Measurements from ENCODE around the gene TRIM31.

Gene TRIM31

DNA sequence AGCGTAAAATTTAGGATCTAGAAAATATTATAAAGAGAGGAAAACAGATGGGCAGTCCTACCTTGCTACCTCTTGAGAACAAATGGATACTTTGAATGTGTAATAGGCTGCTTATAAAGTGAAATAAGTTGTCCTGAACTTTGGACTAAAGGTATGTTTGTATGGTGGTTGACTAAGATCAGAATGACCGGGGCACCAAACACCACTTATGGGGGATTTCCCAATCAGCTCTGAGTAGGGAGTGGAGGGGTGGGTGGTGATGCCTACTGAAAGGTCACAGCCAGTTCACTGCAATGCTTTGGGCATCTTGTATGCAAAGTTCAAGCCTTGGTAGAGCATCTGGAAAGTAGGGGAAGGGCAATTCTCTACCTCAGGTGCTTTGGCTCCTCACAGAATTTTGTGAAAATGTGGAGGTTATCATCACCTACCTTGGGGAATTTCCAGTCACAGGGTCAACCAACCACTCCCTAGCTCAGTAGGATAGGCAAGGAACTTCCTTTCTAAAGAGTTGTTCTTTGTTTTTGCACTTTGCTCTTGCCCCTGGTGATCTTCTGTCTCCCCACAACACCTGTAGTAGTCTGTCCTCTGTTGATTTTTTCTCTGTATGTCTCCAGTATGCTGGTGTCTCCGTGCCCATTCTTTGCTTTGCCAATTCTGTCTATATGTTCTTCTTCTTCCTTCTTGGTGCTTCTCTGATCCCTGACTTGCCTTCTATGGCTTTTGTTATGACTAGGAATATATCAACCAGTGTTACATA, at the start of gene TRIM31:
Gene TRIM31, minus strand, starts transcription at position 88 of the 757 bp plus-strand sequence. CDS start 285 bp downstream, outside the sequence.
- DNase-seq = no peak

DNA sequence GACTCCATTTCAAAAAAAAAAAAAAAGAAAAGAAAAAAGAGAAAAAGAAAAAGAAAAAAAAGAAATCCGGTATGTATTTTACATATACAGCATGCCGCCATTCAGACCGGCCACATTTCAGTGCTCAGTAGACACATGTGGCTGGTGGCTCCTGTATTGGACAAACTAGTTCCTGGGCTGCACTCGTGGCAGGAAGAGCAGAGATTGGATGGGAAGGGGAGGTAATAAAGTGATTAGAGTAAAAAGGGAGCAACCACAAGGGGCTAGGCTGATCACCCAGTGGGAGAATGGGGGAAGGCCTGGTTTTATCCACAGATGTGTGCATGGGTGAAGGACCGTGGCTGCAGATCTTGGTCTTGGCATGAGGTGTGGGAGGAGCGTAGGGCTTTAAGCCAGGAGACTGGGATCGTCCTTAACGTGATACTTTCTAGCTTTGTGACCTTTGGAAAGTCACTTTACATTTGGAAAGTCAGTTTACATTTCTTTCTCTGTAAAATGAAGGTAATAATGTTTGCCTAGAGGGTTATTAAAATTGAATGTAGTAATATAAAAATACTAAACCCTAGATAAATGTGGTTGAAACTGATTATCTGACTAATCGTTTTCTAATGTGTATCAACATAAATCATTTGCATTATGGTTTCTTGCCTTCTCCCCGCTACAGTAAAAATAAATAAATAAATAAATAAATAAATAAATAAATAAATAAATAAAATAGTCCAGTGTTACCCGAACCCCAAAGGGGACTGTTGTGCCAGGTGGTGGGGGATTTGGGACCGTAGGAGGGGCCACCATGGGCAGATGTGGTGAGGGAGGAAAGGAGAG, 49.6 kb upstream of the TRIM31 start:
- no peak for DNase-seq

GRCh38 chr6:30160785-30161531, 48.1 kb upstream of the TRIM31 start, which contains the start of gene TRIM10:
Gene TRIM10 (minus strand): TSS chr6:30161211. CDS start chr6:30160858, 353 bp downstream.
- no peak for DNase-seq

DNA sequence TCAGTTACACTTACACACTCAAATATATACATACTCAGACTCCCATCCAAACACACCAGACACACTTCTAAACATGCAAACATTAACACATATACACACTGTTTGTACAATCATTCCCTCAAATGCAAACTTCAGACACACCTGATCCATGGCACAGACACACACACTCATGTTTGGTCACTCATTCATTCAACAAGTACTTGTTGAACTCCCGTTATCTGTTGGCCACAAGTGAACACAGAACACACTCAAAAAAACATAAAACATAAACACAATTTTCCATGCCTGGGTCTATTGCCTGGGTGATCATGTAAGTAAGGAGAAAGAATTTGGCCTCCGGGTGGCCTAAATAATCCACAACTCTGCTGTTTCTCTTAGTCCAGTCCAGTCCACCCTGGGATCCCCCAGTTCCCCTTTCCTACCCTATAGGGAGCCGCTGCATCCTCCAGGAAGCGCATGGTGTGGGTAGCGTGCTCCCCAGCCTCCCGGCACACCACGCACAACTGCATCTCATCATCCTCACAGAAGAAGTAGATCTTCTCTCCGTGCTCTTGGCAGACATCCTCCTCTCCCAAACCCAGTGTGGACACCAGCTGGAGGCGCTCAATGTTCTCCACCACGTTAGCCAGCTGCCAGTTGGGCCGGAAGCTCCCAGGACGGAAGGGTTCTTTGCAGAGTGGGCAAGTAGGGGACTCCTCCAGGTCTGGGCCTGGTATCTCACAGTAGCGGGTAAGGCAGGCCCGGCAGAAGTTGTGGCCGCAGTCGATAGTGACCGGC, 47.3 kb upstream of the TRIM31 start:
- DNase-seq = no peak

DNA sequence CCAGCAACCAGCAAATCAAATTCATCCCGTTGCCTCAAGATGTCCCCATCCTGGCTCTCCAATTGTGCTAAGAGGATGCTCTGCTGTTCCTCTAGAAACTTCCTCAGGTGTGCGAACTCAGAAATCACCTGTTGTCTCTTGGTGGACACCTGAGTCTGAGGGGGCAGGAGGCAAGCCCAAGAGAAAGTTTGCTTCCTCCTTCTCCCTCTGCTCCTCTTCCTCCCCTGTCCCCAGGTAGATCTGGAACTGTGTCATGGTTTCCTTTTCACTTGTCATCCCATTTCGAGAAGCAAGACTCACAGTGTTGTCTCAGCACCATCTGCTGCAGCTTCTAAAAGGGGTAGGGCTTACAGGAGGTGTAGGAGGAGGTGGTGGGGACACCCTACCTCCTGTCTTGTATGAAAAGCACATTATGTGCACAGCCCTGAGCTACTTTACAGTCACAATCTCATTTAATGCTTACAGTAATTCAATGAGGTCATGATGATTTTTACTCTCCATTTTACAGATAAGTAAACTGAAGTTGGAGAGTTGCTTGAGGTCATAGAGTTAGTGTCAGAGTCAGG, 45.7 kb upstream of the TRIM31 start:
- no peak for DNase-seq

GRCh38 chr6:30157999-30158398, 45.1 kb upstream of the TRIM31 start:
- no peak for DNase-seq

GRCh38 chr6:30157581-30157980, 44.7 kb upstream of the TRIM31 start:
- no peak for DNase-seq

GRCh38 chr6:30156774-30157173, 43.9 kb upstream of the TRIM31 start:
- DNase-seq = no peak

DNA sequence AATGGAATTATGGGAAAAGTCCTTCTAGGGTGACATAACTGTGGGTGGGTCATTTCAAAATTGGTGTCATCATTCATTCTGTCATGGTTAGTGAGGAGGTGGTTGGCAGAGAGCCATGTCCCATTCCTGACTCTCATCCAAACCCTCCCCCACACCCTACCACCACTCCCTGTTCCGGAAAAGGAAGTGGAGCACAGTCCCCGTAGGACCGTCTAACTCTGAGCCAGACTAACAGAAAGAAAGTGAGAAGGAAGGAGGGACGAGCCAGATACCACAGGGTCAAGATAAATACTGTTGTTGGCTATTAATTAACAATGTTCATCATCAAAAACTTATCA, 43.3 kb upstream of the TRIM31 start:
- no peak for DNase-seq

- no peak for DNase-seq
Measured at GRCh38 chr6:30155520-30156261, 42.8 kb upstream of the TRIM31 start.

DNA sequence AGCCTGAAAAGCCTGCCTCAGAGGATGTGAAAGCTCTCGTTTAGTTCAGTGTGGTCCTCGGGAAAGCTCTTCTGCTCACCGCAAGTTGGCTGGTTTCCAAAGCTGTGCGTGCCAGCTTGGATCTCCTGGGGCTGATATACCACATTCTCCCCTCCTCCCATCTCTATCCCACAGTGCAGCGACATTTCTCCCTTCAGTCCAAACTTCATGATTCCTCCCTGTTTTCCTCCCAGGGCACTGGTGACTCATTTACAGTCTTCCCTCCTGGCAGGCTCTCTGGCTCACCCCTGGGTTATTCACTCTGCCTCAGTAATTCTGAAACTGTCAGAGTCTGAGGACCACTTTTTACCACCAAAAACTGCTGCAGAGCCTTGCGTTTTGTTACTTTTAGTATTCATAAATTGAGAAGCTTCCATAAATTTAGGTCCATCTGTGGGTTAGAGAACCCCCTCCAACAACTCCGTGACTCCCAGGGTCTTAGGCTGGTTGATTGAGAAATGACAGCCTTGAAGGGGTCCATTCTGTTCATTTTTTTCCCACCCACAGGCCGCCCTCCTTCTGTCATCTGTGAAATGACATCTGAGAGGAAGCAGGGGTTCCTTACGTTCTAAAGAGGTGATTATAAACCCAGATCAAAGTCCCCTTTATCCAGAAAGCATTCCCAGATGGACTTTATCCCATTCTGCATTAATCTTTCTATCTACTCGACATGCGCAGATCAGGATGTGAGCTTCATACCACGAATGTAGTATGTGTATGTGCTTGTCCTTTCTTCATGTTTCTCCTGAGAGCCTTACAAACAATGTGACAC, 42.0 kb upstream of the TRIM31 start:
- DNase-seq = no peak

DNA sequence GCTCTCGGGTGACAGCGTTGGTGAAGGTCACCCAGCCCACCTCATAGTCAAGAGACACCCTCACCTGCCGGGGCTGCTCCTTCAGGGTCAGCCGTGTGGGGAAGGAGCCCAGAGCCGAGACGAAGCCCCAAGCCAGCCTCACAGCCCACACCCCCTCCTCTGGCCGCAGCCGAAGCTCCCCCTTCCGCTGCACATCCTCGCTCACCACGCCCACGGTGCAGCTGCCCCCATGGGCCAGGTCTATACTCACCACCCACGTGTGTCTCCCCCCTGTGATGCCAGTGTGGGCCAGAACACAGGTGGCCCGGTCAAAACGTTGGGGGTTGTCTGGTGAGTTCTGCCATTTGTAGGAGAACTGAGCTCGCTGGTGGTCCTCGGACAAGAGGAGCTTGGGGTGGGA, 41.2 kb upstream of the TRIM31 start:
- no peak for DNase-seq

GRCh38 chr6:30152910-30153610, 40.2 kb upstream of the TRIM31 start:
- no peak for DNase-seq

GRCh38 chr6:30152016-30152673, 39.3 kb upstream of the TRIM31 start:
- DNase-seq = no peak

- no peak for DNase-seq
Measured at GRCh38 chr6:30151580-30151979, 38.7 kb upstream of the TRIM31 start.

DNA sequence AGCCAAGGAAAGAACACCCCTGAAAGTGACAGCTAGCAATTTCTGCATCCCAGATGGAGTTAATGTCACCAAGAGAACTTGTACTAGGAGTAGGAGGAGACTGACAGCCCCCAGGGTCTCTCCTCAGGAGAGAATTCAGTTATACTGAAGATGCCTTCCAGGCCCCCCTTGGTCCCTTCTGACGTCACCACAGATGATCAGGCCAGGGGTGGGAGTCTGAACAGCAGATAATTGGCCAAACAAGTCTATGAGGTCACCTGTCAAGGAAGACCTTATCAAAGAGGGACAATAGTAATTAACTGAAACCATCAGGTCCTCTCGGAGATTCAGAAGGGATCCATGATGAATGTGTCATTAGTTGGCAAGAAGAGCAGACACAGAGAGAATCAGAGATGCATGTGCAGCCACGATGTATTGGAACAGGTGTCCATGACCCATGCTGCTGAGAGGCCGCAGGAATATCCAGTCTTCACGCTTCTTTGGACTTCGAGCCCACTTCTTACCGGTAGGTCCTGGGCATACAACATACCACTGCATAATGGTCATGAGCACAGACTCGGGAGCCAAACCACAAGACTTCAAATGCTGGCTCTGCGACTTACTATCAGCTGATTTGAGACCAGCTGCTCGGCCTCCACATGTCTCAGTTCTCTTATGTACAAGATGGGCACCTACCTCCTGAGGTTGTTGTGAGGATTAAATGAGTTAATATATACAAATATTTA, 37.9 kb upstream of the TRIM31 start:
- no peak for DNase-seq

DNA sequence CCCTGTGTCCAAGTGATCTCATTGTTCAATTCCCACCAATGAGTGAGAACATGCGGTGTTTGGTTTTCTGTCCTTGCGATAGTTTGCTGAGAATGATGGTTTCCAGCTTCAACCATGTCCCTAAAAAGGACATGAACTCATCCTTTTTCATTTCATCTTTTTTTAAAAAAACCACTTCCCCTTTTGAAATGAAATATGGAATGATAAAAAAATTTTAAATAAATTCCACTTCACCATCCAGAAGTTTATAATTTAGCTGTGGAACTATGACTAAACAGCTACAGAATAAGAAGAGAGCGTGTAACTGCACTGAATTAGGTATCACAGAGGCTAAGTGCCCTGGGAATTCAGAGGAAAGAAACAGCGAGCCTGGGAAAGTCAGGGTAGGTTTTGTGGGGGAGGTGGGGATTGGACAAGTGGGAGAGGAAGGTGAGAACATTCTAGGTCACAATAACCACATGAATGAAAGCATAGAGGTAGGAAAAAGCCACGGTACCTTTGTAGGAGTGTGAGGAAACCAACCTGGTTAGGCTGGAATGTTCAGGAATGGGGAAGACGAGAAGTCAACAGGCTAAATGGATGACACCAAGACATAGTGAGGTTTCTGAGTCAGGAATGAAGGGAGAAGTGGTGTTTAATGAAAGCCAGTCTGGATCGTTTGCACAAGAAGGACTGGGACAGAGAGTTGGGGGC, 37.1 kb upstream of the TRIM31 start:
- no peak for DNase-seq

GRCh38 chr6:30149234-30149633, 36.3 kb upstream of the TRIM31 start:
- DNase-seq = no peak

Data from NK-92 treated with Interleukin-12 subunit alpha and Interleukin-12 subunit beta, amount 100 ng/mL, for 24 hours (cell line).